A549 (cell line): ENCODE results near the gene UBA3.

Experiments
- EP300 ChIP-seq, 2 experiments: fragments of >200 bp; sonication (Bioruptor Twin); formaldehyde crosslinking; IDR thresholded peaks; 2 replicates in 1 of 2; 3 replicates in 1 of 2; pipeline ENCODE4 v1.6.1; 2016 to 2017
- HOXA7 ChIP-seq: fragments of 250-450 bp; sonication (Bioruptor Pico); IDR thresholded peaks from 2 replicates; pipeline ENCODE4 v1.5.0; 2020; ENCODE audit warnings: mild to moderate bottlenecking, moderate library complexity
- MYC ChIP-seq: IDR thresholded peaks from 2 replicates; pipeline ENCODE4 v1.6.1; 2012; ENCODE audit warnings: mild to moderate bottlenecking, inconsistent platforms, low read length, improper control_type of control experiment, borderline replicate concordance
- POLR2A ChIP-seq: IDR thresholded peaks from 2 replicates; pipeline ENCODE4 v1.6.1; 2012; ENCODE audit warnings: mild to moderate bottlenecking, low read length
- POLR2AphosphoS2 ChIP-seq: conservative IDR thresholded peaks from 2 replicates; pipeline ENCODE4 v1.6.1; 2012; ENCODE audit warnings: low read length, improper control_type of control experiment, inconsistent platforms
- RCOR1 ChIP-seq: fragments of 150-350 bp; IDR thresholded peaks from 2 replicates; pipeline ENCODE4 v1.6.1; 2014; ENCODE audit warnings: antibody characterized with exemption, low read length, low read depth
- SMC3 ChIP-seq: fragments of >200 bp; sonication (Bioruptor Twin); formaldehyde crosslinking; IDR thresholded peaks from 3 replicates; pipeline ENCODE4 v1.6.1; 2018; ENCODE audit warnings: inconsistent platforms
- SREBF2 ChIP-seq: fragments of 450-650 bp; IDR thresholded peaks from 2 replicates; pipeline ENCODE4 v1.6.1; 2014; ENCODE audit warnings: mild to moderate bottlenecking, moderate library complexity
- ZFP36 ChIP-seq: fragments of 450-650 bp; IDR thresholded peaks from 2 replicates; pipeline ENCODE4 v1.6.1; 2014; ENCODE audit warnings: borderline replicate concordance; ENCODE audit not compliant: partially characterized antibody
- ZSCAN20 ChIP-seq: fragments of 250-450 bp; sonication (Bioruptor Pico); IDR thresholded peaks from 2 replicates; pipeline ENCODE4 v1.8.0; 2022; ENCODE audit warnings: mild to moderate bottlenecking, moderate library complexity
- TF ChIP-seq, protein P1 (sequence below): fragments of >200 bp; sonication (Bioruptor Twin); formaldehyde crosslinking; IDR thresholded peaks from 3 replicates; pipeline ENCODE4 v1.5.1; 2016
- TF ChIP-seq, protein P2 (sequence below): fragments of 450-650 bp; IDR thresholded peaks from 2 replicates; pipeline ENCODE4 v1.6.1; 2014; ENCODE audit warnings: antibody characterized with exemption

DNA sequence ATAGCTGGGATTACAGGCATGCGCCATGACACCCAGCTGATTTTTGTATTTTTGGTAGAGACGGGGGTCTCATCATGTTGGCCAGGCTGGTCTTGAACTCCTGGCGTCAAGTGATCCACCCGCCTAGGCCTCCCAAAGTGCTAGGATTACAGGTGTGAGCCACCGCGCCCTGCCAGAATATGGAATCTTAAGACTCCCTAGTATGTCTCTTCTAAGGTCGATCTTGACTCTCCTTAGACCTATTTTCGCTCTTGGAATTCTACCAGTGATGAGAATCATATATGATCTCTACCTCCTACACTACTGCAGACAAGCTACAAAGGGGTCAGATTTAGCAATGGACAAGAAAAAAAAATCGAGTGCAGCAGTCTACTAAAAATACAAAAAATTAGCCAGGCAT is 47.4 kb downstream of the UBA3 start:
- TF ChIP-seq, protein P1, sequence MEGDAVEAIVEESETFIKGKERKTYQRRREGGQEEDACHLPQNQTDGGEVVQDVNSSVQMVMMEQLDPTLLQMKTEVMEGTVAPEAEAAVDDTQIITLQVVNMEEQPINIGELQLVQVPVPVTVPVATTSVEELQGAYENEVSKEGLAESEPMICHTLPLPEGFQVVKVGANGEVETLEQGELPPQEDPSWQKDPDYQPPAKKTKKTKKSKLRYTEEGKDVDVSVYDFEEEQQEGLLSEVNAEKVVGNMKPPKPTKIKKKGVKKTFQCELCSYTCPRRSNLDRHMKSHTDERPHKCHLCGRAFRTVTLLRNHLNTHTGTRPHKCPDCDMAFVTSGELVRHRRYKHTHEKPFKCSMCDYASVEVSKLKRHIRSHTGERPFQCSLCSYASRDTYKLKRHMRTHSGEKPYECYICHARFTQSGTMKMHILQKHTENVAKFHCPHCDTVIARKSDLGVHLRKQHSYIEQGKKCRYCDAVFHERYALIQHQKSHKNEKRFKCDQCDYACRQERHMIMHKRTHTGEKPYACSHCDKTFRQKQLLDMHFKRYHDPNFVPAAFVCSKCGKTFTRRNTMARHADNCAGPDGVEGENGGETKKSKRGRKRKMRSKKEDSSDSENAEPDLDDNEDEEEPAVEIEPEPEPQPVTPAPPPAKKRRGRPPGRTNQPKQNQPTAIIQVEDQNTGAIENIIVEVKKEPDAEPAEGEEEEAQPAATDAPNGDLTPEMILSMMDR, result no peak
- no peak for TF ChIP-seq POLR2AphosphoS2
- TF ChIP-seq ZFP36, result no peak
- TF ChIP-seq RCOR1, result no peak
- TF ChIP-seq HOXA7 (CRISPR knock-in tag), result no peak
- no peak for TF ChIP-seq MYC
- no peak for TF ChIP-seq ZSCAN20
- no peak for TF ChIP-seq SMC3
- TF ChIP-seq POLR2A, result no peak
- TF ChIP-seq, protein P2, sequence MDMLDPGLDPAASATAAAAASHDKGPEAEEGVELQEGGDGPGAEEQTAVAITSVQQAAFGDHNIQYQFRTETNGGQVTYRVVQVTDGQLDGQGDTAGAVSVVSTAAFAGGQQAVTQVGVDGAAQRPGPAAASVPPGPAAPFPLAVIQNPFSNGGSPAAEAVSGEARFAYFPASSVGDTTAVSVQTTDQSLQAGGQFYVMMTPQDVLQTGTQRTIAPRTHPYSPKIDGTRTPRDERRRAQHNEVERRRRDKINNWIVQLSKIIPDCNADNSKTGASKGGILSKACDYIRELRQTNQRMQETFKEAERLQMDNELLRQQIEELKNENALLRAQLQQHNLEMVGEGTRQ, result no peak
- no peak for TF ChIP-seq SREBF2
- TF ChIP-seq EP300 (IDR thresholded peaks at IDR 0.05), result no peak
